Breast epithelium (tissue), 4 donors: ENCODE data around the gene KLF1. TPM values are rescaled to one million over a fixed set of nuclear protein-coding genes. Genes with fewer than 3 reads are reported as not detected.

Source experiments
- DNase-seq, 2 donors: peaks; one replicate each; pipeline ENCODE4 v3.0.0-alpha.2; 2019; ENCODE audit warnings: low spot score in 2 of 2
- H3K27ac ChIP-seq, 2 donors: fragments of 200-600 bp; sonication (generic) in 1 of 2; one replicate each; pipeline ENCODE4 v1.5.1; 2016 to 2019; ENCODE audit warnings: mild to moderate bottlenecking in 1 of 2
- H3K27me3 ChIP-seq, 2 donors: fragments of 200-600 bp; sonication (generic) in 1 of 2; one replicate each; pipeline versions ENCODE4 v1.5.1 to v1.6.0; 2017 to 2019; ENCODE audit warnings: control low read depth in 1 of 2, mild to moderate bottlenecking in 1 of 2
- H3K36me3 ChIP-seq: fragments of 200-600 bp; one replicate; pipeline ENCODE4 v1.5.1; 2019
- H3K4me1 ChIP-seq, 2 donors: fragments of 200-600 bp; sonication (generic); one replicate each; pipeline ENCODE4 v1.5.1; 2016 to 2019; ENCODE audit warnings: control low read depth in 1 of 2
- H3K4me3 ChIP-seq, 3 donors: fragments of 200-600 bp; sonication (generic); 1 replicate in 2 of 3; 2 replicates in 1 of 3; pipeline ENCODE4 v1.5.1; 2016 to 2019; ENCODE audit warnings: mild to moderate bottlenecking in 3 of 3, moderate library complexity in 2 of 3
- H3K9me3 ChIP-seq, 2 donors: fragments of 200-600 bp; sonication (generic) in 1 of 2; one replicate each; pipeline ENCODE4 v1.5.1; 2016 to 2019; ENCODE audit warnings: control low read depth in 1 of 2
- POLR2A ChIP-seq: fragments of 450-650 bp; IDR thresholded peaks from one replicate; pipeline ENCODE4 v1.6.1; 2016; ENCODE audit warnings: antibody characterized with exemption, mild to moderate bottlenecking, moderate library complexity
- POLR2AphosphoS5 ChIP-seq, 3 donors: sonication (generic); formaldehyde crosslinking; IDR thresholded peaks; one replicate each; pipeline ENCODE4 v1.6.1; 2017; ENCODE audit warnings: antibody characterized with exemption in 3 of 3
- intact Hi-C: fragments of 100-400 bp; cut with DNase I; formaldehyde crosslinking; loops from one replicate; pipeline ENCODE4 v1.15.1; 2023; ENCODE audit warnings: low total_unique reads
- total RNA-seq, 3 donors: library from RNA; depleted of rRNA; stranded (reverse); fragments of >200 nt; gene quantifications; one replicate each; pipeline ENCODE4 v1.1.0, GENCODE V29; 2016
- TF ChIP-seq, protein P1 (sequence below), 3 donors: fragments of 450-650 bp; IDR thresholded peaks; one replicate each; pipeline ENCODE4 v1.5.1; 2016 to 2017; ENCODE audit warnings: antibody characterized with exemption in 3 of 3, mild to moderate bottlenecking in 3 of 3, moderate library complexity in 3 of 3

The KLF1 gene
- total RNA-seq, 3 donors from 2014 or later, result not detected

DNA sequence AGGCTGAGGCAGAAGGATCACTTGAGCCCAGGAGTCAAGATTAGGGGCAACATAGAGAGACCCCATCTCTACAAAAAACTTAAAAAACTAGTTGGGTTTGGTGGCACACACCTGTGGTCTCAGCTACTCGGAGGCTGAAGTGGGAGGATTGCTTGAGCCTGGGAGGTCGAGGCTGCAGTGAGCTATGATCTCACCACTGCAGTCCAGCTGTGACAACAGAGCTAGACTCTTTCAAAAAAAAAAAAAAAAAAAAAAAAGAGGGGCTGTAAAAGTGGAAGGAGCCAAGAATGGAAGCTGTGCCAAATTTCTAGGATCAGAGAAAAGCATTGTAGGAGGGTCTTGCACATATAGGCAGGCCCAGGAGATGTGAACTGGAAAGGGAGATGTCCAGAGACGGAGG, 15.3 kb downstream of the KLF1 start:
- Histone ChIP-seq H3K27me3 (no peaks in the 10 kb centered on the region), H3K27ac (no peak overlapping the region), H3K36me3 (no peaks in the 10 kb centered on the region), H3K4me1 (no peaks in the 10 kb centered on the region), H3K4me3 (no peak overlapping the region), H3K9me3 (no peaks in the 10 kb centered on the region)
- DNase-seq, result no peak
- intact Hi-C loops, result no loop called here
- TF ChIP-seq POLR2AphosphoS5 (IDR thresholded peaks at IDR 0.05) (no peak), POLR2A (no peak)
- TF ChIP-seq, protein P1, sequence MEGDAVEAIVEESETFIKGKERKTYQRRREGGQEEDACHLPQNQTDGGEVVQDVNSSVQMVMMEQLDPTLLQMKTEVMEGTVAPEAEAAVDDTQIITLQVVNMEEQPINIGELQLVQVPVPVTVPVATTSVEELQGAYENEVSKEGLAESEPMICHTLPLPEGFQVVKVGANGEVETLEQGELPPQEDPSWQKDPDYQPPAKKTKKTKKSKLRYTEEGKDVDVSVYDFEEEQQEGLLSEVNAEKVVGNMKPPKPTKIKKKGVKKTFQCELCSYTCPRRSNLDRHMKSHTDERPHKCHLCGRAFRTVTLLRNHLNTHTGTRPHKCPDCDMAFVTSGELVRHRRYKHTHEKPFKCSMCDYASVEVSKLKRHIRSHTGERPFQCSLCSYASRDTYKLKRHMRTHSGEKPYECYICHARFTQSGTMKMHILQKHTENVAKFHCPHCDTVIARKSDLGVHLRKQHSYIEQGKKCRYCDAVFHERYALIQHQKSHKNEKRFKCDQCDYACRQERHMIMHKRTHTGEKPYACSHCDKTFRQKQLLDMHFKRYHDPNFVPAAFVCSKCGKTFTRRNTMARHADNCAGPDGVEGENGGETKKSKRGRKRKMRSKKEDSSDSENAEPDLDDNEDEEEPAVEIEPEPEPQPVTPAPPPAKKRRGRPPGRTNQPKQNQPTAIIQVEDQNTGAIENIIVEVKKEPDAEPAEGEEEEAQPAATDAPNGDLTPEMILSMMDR (IDR thresholded peaks at IDR 0.05), result no peak

DNA sequence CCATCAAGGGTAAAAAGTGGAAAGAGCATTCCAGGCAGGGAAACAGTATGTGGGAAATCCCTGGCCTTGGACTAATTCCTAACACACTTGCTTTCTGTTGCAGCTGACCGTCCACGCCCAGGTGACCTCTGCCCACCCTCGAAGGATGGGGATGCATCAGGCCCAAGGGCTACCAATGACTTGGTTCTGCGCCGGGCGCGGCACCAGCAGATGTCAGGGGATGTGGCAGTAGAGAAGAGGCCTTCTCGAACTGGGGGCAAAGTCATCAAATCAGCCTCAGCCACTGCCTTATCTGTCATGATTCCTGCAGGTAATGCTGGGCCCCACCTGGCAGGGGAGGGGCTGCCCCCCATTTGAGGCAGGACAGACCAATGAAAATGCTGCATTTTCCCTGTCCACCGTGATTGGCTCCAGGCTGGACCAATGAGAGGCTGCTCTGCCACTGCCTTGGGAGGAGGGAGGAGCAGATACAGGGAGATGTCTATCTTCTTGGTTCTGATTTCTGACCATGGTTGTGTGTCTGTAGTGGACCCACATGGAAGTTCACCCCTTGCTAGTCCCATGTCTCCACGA, 18.4 kb downstream of the KLF1 start:
- no peaks in the 10 kb centered on the region for H3K4me1 ChIP-seq
- no peak overlapping the region for H3K27ac ChIP-seq
- no peaks in the 10 kb centered on the region for H3K9me3 ChIP-seq
- TF ChIP-seq POLR2A, result no peak
- no peak for DNase-seq
- no peak overlapping the region for H3K4me3 ChIP-seq
- no peaks in the 10 kb centered on the region for H3K27me3 ChIP-seq
- H3K36me3 ChIP-seq, result no peaks in the 10 kb centered on the region
- intact Hi-C loops, result no loop called here

DNA sequence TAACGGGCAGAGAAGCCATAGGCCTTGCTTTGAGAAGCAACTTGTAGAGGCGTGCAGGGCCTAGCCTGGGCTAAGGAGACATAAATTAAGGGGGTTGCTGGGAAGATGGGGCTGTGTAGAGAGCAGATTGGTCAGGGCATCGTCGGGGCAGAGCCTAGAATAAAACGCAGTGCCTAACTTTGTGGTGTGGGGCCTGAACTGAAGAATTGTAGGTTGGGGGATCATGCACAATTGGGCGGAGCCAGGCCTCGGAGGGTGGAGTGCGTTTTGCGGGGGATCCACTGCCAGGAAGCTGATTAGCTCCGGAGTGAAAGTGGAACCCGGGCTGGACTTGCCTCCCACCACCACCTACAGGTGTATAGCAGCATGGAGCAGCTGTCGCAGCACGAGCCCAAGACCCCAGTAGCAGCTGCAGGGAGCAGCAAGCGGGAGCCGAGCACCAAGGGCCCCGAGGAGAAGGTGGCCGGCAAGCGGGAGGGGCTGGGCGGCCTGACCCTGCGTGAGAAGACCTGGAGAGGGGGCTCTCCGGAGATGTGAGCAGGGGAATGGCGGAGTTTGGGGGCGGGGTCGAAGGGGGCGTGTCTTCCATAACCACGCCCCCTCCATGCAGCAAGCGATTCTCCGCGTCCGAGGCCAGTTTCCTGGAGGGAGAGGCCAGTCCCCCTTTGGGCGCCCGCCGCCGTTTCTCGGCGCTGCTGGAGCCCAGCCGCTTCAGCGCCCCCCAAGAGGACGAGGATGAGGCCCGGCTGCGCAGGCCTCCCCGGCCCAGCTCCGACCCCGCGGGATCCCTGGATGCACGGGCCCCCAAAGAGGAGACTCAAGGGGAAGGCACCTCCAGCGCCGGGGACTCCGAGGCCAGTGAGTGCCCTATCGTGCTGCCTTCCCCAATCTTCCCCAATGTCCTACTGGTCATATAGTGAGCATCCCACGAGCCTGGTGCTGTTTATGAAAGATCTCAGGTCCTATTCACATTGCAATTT, 19.6 kb downstream of the KLF1 start:
- Histone ChIP-seq H3K4me3 (peak overlapping the region; percentile 28 to 66 (median 52)), H3K36me3 (no peaks in the 10 kb centered on the region), H3K27ac (peak overlapping the region in 1 of 2 donors; percentile 25), H3K9me3 (no peaks in the 10 kb centered on the region), H3K4me1 (no peaks in the 10 kb centered on the region), H3K27me3 (no peaks in the 10 kb centered on the region)
- intact Hi-C loops, result no loop called here
- TF ChIP-seq POLR2AphosphoS5 (IDR thresholded peaks at IDR 0.05) (no peak), POLR2A (no peak)
- TF ChIP-seq, protein P1 (IDR thresholded peaks at IDR 0.05), result no peak
- peak in 1 of 2 donors; percentile 53 for DNase-seq

DNA sequence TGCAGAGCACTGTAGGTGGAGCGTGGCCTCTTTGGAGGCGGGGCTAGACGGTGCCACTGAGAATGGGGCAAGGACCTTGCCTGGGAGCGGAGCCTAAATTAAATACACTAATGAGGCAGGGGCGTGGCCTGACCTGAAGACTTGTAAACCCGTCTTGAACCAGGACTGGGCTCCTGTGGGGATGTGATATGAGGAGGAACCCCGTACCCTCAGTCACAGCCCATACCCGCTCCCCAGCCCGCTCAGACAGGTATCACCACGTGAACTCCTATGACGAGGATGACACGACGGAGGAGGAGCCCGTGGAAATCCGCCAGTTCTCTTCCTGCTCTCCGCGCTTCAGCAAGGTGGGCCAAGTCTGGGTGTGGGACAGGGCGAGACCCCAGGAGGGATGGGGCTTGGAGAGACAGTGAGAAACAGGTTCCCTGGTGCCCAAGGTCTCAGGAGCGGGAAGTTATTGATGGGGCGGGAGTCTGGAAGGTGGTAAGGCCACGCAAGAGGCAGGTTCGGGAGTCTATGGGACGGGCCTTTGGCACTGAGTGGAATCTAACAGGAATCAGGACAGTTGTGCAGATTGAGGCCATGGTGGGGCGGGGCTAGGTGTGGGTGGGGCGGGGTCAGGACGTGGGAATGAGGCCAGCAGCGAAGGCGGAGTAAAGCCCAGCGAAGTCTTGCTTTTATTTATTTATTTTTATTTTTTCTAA, 20.4 kb downstream of the KLF1 start:
- no peak for DNase-seq
- Histone ChIP-seq H3K36me3 (no peaks in the 10 kb centered on the region), H3K4me1 (no peaks in the 10 kb centered on the region), H3K4me3 (no peak overlapping the region), H3K27ac (no peak overlapping the region), H3K9me3 (no peaks in the 10 kb centered on the region), H3K27me3 (no peaks in the 10 kb centered on the region)
- intact Hi-C loops, result no loop called here
- TF ChIP-seq POLR2A (no peak), POLR2AphosphoS5 (IDR thresholded peaks at IDR 0.05) (no peak)
- TF ChIP-seq, protein P1 (IDR thresholded peaks at IDR 0.05), result no peak

DNA sequence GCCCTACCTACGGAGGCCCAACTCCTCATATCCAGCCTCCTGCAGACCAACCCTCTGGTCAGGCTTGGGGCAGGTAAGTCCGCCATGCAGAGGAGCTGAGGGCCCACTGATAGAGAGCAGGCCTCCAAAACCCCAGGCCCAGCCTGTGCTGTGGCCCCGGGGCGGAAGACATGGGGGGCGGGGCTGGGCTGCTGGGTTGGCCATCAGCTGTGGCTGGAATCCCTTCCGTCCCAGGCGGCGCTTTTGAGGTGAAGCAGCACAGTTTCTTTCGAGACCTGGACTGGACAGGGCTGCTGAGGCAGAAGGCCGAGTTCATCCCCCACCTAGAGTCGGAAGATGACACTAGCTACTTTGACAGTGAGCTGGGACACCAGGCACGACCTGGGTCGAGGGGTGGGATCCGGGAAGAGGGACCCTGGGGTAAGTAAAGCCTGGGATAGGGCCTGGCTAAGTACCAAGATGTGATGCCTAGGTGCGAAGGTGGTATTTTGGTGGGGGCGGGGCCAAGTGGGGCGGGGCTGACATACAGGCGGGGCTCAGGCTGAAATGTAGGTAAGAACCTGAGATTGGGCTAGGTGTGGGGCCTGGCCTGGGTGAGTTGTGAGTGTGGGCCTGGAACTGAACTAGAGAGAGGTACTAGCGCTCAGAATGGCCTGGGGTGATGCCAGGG, 21.1 kb downstream of the KLF1 start:
- Histone ChIP-seq H3K27me3 (no peaks in the 10 kb centered on the region), H3K4me3 (no peak overlapping the region), H3K27ac (no peak overlapping the region), H3K4me1 (no peaks in the 10 kb centered on the region), H3K36me3 (no peaks in the 10 kb centered on the region), H3K9me3 (no peaks in the 10 kb centered on the region)
- TF ChIP-seq, protein P1 (IDR thresholded peaks at IDR 0.05), result no peak
- TF ChIP-seq POLR2AphosphoS5 (IDR thresholded peaks at IDR 0.05) (no peak), POLR2A (no peak)
- intact Hi-C loops, result no loop called here
- DNase-seq, result no peak
